GM19372 (cell line): ENCODE data around the gene DBT.
A peak's percentile ranks its signal among the peaks of the same experiment; 100 is the strongest.
"Not testable (repeated sequence)": the region's sequence is repeated elsewhere in the genome, so short reads cannot be mapped to it uniquely, and the experiment has no call there.

Experiments
- ATAC-seq: cut with Tn5 transposase; IDR thresholded peaks from one replicate; pipeline ENCODE4 v1.9.1; 2021; ENCODE audit warnings: mild to moderate bottlenecking, low read depth, moderate library complexity; ENCODE audit not compliant: unreplicated experiment

DBT gene

DNA sequence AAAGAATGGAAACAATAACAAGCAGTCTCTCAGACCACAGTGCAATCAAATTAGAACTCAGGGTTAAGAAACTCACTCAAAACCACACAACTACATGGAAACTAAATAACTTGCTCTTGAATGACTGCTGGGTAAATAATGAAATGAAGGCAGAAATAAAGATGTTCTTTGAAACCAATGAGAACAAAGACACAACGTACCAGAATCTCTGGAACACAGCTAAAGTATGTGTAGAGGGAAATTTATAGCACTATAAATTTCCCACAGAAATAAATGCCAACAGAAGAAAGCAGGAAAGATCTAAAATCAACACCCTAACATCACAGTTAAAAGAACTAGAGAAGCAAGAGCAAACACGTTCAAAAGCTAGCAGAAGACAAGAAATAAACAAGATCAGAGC, 46.9 kb downstream of the DBT start:
- ATAC-seq, result not testable (repeated sequence)

DNA sequence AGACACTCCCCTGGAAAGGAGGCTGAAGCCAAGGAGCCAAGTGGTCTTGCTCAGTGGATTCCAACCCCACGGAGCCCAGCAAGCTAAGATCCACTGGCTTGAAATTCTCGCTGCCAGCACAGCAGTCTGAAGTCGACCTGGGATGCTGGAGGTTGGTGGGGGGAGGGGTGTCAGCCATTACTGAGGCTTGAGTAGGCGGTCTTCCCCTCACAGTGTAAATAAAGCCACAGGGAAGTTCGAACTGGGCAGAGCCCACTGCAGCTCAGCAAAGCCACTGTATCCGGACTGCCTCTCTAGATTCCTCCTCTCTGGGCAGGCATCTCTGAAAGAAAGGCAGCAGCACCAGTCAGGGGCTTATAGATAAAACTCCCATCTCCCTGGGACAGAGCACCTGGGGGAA, 49.6 kb downstream of the DBT start:
- ATAC-seq, result not testable (repeated sequence)

- no peak for ATAC-seq
Measured at GRCh38 chr1:100198596-100198995, 51.0 kb downstream of the DBT start.

GRCh38 chr1:100188617-100189016, 61.0 kb downstream of the DBT start:
- ATAC-seq, result no peak

GRCh38 chr1:100187912-100188311, 61.7 kb downstream of the DBT start:
- ATAC-seq, result no peak

DNA sequence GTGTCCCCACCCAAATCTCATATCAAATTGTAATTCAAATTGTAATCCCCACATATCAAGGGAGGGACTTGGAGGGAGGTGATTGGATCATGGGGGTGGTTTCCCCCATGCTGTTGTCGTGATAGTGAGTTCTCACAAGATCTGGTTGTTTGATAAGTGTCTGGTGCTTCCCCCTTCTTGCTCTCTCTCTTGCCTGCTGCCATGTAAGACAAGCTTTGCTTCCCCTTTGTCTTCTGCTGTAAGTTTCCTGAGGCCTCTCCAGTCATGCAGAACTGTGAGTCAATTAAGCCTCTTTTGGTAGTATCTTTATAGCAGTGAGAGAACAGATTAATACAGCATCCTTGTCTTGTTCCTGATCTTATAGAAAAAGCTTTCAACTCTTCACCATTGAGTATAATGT, 65.1 kb downstream of the DBT start:
- ATAC-seq, result peak; percentile 58

DNA sequence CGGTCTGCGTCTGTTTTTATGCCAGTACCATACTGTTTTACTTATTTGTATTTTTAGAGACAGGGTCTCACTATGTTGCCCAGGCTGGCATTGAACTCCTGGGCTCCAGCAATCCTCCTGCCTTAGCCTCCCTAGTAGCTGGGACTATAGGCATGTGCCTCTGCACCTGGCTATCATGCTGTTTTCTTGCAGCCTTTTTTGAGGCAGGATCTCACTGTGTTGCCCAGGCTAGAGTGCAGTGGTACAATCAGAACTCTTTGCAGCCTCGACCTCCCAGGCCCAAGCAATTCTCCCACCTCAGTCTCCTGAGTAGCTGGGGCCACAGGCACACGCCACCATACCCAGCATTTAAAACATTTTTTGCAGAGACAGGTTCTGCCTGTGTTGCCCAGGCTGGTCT, 66.3 kb downstream of the DBT start:
- ATAC-seq, result no peak

DNA sequence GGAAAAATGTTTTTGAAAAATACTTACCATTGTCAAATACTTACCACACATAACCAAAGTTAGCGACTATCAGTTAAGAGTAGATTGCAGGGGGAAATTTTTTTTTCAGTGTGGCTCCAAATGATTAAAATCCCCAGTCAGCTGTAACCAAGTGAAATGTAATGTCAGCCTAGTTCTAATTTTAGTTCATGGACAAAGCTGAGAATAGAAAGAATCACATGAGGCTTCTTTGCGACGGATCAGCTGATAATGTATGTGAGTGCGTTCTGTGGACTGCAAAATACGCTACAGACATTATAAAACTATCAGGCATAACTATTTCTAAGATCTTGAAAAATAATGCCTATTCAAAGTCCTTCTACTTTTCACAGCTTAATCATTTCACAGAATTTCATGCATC, 71.5 kb downstream of the DBT start, which contains the start of gene LRRC39:
Gene LRRC39 (minus strand): TSS at position 166 of the 400 bp plus-strand sequence. CDS start 9,740 bp downstream, outside the sequence.
- ATAC-seq, result no peak

DNA sequence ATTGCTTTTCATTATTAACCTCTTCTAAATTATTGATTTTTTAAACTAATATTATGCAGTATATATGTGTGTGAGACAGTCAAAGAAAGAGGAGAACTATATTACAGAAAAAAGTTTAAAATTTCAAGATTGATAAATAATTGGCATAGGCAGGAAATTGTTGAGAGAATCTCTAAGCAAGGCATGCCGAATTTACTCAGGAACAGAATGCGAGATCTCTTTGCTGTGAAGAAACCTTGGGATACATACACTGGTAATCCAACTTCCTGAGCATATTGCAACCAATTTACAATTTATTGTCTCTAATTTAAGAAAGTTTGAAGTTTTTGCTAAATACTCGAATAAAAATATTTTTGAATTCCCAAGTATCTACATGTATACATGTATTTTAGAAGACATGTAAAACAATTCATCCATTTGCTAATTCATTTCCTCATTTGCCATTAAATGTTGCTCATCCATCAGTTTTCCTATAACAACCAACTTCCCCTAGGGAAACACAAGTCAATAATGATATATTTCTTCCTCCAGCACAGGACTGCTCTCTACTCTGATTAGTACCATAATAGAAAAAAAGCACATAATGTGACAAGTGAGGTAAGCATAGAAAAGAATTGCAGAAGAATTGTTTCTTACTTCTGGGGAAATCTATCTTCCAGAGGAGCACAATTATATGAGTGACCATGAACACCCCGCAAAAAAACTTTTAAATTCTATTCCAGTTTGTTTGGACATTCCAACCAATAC, 72.2 kb downstream of the DBT start:
- no peak for ATAC-seq

DNA sequence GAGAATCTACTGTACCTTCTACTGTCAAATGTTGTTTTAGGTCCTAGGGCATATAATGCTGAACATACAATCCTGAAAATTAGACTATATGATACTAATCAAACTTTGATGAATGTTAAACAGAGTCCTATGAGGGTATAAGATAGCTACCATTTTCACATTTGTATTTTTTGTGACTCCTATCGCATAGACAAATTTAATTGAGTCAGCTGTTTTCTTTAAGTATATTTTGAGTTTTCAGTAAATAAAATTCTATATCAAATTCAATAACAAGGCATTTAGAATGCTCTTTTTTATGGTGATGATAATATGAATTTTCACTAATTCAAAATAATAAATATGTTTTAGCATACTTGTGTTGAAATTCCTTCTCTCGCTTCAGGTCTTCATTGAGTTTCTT, 81.6 kb downstream of the DBT start:
- ATAC-seq, result no peak

GRCh38 chr1:100164702-100165101, 84.9 kb downstream of the DBT start:
- no peak for ATAC-seq

DNA sequence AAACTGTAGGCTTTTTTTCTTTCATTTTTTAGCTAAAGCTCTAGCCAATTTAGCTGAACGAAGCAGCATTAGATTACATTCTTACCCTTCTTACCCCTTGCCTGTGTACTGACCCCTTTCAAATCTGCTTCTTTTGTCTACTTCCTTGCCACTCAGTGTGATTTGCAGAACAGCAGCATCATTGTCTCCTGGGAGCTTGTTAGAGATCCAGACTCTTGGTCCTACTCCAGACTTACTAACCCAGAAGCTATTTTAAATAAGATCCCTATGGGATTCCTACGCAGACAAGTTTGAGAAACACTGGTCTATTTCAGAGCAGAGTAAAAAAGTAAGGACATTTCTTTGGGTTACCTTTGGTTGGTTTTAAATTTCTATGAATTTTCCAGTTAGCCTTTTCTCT, 85.4 kb downstream of the DBT start:
- ATAC-seq, result no peak

- ATAC-seq, result no peak
Measured at GRCh38 chr1:100162881-100163280, 86.8 kb downstream of the DBT start.

DNA sequence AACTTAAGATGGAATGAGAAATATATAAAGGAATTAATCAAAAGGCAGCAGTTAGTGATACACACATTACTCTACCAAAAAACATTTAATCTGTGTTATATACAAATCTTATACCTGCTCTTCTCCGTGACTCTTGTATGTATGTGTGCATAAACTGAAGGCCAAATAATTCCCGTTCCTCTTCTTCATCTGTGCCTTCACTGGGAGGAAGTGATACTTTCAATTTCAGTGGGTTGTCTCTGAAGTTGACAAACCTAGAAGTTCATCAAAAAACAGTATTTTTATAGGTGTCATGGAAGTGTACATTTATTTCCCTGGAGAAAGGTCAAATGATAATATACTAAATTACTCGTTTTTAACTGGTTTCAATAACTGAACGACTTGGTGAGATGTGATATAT, 97.4 kb downstream of the DBT start:
- ATAC-seq, result peak; percentile 65

DNA sequence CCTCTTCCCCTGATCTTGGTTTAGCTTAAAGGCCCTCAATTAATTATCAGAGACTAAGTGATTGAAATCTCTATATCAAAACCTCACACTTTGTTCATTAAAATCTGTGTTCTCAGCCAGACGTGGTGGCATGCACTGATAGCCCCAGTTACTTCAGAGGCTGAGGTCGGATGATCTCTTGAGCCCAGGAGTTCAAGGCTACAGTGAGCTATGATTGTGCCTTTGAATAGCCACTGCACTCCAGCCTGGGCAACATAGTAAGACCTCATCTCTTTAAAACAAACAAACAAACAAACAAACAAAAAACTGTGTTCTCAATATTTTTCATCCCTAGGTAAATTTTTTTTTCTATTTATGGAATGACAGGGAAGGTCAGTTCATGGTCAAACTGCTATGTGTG, 98.0 kb downstream of the DBT start:
- ATAC-seq, result no peak

DNA sequence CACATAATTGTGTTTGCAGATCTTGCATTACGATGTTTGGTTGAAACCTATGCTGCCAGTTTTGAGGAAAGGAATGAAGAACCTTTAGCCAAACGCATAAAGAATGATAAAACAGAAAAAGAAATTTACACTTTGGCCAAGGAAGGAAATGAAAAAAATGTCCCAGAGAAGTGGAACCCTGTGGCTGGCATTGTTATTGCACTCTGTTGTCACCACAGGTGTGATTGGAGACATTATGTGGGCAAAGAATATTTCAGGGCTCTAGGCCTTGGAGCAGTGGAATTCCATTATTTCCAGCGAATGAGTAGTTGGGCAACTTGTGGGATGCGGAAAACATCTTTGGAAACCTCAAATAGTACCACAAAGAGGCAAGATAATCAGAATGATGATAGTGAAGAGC, 101.8 kb downstream of the DBT start:
- ATAC-seq, result no peak

GRCh38 chr1:100146958-100147357, 102.7 kb downstream of the DBT start:
- no peak for ATAC-seq

DNA sequence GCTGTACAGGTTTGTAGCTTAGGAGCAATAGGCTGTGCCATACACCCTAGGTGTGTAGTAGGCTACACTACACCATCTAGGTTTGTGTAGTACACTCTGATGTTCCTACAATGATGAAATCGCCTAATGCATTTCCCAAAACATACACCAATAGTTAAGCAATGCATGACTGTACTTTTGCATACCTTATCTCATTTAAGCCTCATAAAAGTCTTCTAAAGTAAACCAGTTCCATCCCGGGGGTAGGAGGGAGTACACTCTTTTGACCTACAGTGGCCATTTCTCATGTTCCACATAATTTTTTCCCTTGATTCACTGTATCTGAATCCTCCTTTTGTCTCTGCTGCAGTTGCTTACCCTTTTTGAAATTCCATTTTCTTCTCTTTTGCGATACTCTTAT, 104.5 kb downstream of the DBT start:
- no peak for ATAC-seq

DNA sequence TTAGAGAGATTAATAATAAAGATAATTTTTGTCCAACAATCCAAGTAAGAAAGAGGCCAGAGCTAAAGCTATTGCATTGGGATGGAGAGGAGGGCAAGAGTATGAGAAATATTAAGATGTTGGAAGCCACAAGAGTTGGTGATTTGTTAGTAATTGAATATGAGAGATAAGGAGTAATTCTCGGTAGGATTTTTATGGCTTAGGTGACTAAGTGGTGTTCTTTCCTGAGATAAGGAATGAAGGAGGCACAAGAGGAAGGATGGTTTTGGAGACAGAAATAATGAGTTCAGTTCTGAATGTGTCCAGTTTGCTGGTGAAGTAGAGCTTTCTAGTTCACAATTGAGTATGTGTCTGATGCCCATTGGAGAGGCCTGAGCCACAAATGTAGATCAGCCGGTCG, 107.3 kb downstream of the DBT start:
- no peak for ATAC-seq

DNA sequence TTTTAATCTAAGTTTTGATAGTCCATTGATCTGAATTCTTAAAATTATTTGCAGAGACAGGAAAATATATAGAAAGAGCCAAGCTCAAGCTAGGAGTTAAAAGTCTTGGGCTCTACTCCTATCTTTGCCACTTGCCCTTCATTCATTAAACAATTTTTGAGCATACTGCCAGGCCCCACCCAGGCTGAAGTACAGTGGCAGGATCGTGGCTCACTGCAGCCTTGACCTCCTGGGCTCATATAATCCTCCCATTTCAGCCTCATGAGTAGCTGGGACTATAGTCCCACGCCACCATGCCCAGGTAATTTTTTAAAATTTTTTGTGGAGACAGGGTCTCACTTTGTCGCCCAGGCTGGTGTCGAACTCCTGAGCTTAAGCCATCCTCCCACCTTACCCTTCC, 108.4 kb downstream of the DBT start:
- ATAC-seq, result no peak

GRCh38 chr1:100137602-100138001, 112.0 kb downstream of the DBT start:
- ATAC-seq, result no peak
